Endothelial cell of umbilical vein (primary cell): ENCODE data around the gene TTF1.

Experiments
- FOS ChIP-seq: IDR thresholded peaks from 2 replicates; pipeline ENCODE4 v1.6.1; 2011; ENCODE audit warnings: mild to moderate bottlenecking, low read length, moderate library complexity, borderline replicate concordance; ENCODE audit not compliant: insufficient read depth
- POLR2A ChIP-seq: IDR thresholded peaks from 2 replicates; pipeline ENCODE4 v1.6.1; 2012; ENCODE audit warnings: low read depth, mild to moderate bottlenecking, control low read depth, low read length
- TF ChIP-seq, protein P1 (sequence below), 2 donors: IDR thresholded peaks; 1 replicate in 1 of 2; 2 replicates in 1 of 2; pipeline ENCODE4 v1.5.1; 2011; ENCODE audit warnings: low read length in 2 of 2, mild to moderate bottlenecking in 2 of 2, moderate library complexity in 2 of 2, control low read depth in 1 of 2, inconsistent platforms in 1 of 2, low read depth in 1 of 2; ENCODE audit not compliant: insufficient read depth in 1 of 2; ENCODE audit errors: extremely low read depth in 1 of 2

DNA sequence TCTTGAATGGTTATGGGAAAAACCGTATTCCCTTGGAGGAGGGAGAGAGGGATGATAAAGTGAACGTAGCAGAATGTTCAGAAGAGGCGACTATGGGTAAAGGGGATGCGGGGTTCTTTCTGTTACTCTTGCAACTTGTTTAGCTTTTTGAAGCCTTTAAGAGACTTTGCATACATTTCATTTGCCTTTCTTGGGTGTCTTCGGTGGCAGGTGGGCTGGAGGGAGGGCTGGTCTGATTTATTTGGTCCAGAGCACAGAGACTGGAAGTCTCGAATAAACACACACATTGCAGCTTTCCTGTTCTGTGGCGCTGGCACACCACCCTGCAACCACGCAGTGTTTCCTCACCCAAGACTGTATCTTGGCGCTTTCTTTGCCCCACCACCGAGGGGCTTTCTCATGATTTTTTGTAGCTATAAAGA is 23.2 kb downstream of the TTF1 start:
- TF ChIP-seq, protein P1, sequence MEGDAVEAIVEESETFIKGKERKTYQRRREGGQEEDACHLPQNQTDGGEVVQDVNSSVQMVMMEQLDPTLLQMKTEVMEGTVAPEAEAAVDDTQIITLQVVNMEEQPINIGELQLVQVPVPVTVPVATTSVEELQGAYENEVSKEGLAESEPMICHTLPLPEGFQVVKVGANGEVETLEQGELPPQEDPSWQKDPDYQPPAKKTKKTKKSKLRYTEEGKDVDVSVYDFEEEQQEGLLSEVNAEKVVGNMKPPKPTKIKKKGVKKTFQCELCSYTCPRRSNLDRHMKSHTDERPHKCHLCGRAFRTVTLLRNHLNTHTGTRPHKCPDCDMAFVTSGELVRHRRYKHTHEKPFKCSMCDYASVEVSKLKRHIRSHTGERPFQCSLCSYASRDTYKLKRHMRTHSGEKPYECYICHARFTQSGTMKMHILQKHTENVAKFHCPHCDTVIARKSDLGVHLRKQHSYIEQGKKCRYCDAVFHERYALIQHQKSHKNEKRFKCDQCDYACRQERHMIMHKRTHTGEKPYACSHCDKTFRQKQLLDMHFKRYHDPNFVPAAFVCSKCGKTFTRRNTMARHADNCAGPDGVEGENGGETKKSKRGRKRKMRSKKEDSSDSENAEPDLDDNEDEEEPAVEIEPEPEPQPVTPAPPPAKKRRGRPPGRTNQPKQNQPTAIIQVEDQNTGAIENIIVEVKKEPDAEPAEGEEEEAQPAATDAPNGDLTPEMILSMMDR (IDR thresholded peaks at IDR 0.05; ENCODE audit: extremely low read depth in 1 of 2, insufficient read depth in 1 of 2, low read depth in 1 of 2, low read length in 2 of 2): no peak
- TF ChIP-seq POLR2A: no peak
- TF ChIP-seq FOS: no peak
